ENCODE measurements around the gene TSTD1. TPM values are rescaled to one million over a fixed set of nuclear protein-coding genes. Genes with fewer than 3 reads are reported as not detected.

TSTD1 gene
- total and polyA plus RNA-seq, 2 of the 8 experiments (the other 6 are each of a cell fraction or from before 2014, with no cell fraction given), result 60.9 to 314 TPM

DNA sequence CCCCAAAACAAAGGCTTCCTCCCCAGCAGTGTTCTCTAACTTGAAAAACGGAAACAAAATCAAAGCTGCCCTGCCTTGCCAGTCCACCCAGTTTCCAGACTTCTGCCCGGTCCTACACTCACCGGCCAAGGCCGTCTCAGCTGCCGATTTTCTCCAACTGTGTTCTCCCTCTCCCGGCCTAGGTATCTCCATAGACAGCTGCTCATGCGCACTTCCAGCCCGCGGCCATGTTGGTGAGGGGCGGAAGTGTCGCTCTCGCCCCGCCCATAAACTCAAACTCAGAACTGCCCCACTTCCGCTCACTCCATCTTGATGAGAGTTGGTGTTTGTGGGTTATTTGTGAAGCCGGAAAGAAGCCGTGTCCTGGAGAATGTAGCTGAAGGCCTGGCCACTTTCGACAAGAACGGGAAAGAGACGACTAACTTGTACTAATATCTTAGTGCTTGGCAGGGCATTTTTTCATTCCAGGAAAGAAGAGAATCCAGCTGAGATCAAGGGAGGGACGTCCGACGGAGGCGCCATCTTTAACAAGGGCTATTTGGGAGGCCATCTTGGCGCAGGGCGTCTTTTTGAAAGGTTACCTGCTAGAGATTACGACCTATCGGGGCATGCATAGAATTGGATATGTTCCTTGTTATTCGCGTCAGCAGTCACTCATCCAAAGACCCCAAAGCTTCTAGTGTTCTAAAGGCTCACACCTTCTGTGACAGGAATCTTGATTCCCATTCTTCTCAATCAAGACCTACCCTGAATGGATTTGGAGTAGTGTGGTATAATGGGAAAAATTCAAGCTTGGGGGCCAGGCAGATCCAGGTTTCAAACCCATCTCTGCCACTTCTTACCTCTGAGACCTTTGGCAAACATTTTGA is 7.2 kb upstream of the TSTD1 start, which contains the start of gene USF1 (continued):
- TF ChIP-seq GABPA (IDR thresholded peaks at IDR 0.05; ENCODE audit: borderline replicate concordance, insufficient read depth, low read length) (peak; percentile 94), TBP (IDR thresholded peaks at IDR 0.05; ENCODE audit: low read depth, low read length) (peak; percentile 76), EGR1 (IDR thresholded peaks at IDR 0.05; ENCODE audit: borderline replicate concordance, low read depth, low read length) (no peak), CTBP2 (IDR thresholded peaks at IDR 0.05; ENCODE audit: borderline replicate concordance, insufficient read depth, insufficient read length, low read length) (no peak), PHF8 (conservative IDR thresholded peaks at IDR 0.05; ENCODE audit: low read depth, low read length) (peak; percentile 83; the same call in 1 of the 2 replicates), MAFK (IDR thresholded peaks at IDR 0.05; ENCODE audit: low read depth, low read length) (no peak), RXRA (IDR thresholded peaks at IDR 0.05; ENCODE audit: insufficient read depth, low read depth, low read length) (no peak), SRF (IDR thresholded peaks at IDR 0.05; ENCODE audit: low read depth, low read length) (no peak), ZNF274 (IDR thresholded peaks at IDR 0.05; ENCODE audit: borderline replicate concordance, extremely low read depth, low read length) (no peak), BCL11A (IDR thresholded peaks at IDR 0.05; ENCODE audit: low read depth in 2 of 2, low read length in 2 of 2) (no peak), SP2 (IDR thresholded peaks at IDR 0.05; ENCODE audit: low read length) (no peak), GTF2F1 (IDR thresholded peaks at IDR 0.05; ENCODE audit: borderline replicate concordance, low read depth, low read length) (no peak), JUND (IDR thresholded peaks at IDR 0.05; ENCODE audit: low read length) (no peak), CBX5 (IDR thresholded peaks at IDR 0.05; ENCODE audit: low read depth, low read length) (no peak), YY1 (IDR thresholded peaks at IDR 0.05; ENCODE audit: low read depth, low read length) (peak; percentile 98), SIX5 (IDR thresholded peaks at IDR 0.05; ENCODE audit: low read depth, low read length) (peak; percentile 44), EZH2 (IDR thresholded peaks at IDR 0.05; ENCODE audit: low read depth, low read length, severe bottlenecking) (no peak), TEAD4 (IDR thresholded peaks at IDR 0.05; ENCODE audit: low read depth, low read length) (no peak), BACH1 (IDR thresholded peaks at IDR 0.05; ENCODE audit: low read length) (no peak), KDM1A (IDR thresholded peaks at IDR 0.05; ENCODE audit: borderline replicate concordance, low read length) (no peak), USF2 (IDR thresholded peaks at IDR 0.05; ENCODE audit: low read length) (no peak), TAF7 (optimal IDR thresholded peaks at IDR 0.05; ENCODE audit: borderline replicate concordance, low read depth, low read length) (no peak), SIRT6 (IDR thresholded peaks at IDR 0.05; ENCODE audit: low read length) (no peak), RFX5 (IDR thresholded peaks at IDR 0.05; ENCODE audit: borderline replicate concordance, low read depth, low read length) (no peak)

All from H1 (cell line).